ENCODE data around the gene CPNE5. TPM values are rescaled to one million over a fixed set of nuclear protein-coding genes. Genes with fewer than 3 reads are reported as not detected.

CPNE5 gene
- total RNA-seq, 1 donor from 2014 or later, result 0.24 TPM

- no peaks in the 10 kb centered on the region for H3K4me1 Mint-ChIP-seq (ENCODE audit: low read depth)
- H3K36me3 Mint-ChIP-seq (ENCODE audit: insufficient read depth), result peaks cover 12% of the 10 kb centered on the region
- H3K4me3 Mint-ChIP-seq (ENCODE audit: low read depth), result no peak overlapping the region
- no peak for DNase-seq (ENCODE audit: low spot score, unreplicated experiment)
- TF ChIP-seq, protein P1, sequence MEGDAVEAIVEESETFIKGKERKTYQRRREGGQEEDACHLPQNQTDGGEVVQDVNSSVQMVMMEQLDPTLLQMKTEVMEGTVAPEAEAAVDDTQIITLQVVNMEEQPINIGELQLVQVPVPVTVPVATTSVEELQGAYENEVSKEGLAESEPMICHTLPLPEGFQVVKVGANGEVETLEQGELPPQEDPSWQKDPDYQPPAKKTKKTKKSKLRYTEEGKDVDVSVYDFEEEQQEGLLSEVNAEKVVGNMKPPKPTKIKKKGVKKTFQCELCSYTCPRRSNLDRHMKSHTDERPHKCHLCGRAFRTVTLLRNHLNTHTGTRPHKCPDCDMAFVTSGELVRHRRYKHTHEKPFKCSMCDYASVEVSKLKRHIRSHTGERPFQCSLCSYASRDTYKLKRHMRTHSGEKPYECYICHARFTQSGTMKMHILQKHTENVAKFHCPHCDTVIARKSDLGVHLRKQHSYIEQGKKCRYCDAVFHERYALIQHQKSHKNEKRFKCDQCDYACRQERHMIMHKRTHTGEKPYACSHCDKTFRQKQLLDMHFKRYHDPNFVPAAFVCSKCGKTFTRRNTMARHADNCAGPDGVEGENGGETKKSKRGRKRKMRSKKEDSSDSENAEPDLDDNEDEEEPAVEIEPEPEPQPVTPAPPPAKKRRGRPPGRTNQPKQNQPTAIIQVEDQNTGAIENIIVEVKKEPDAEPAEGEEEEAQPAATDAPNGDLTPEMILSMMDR (IDR thresholded peaks at IDR 0.05; ENCODE audit: unreplicated experiment), result no peak
- H3K27ac Mint-ChIP-seq, result no peak overlapping the region
- H3K9me3 Mint-ChIP-seq (ENCODE audit: low read depth), result no peaks in the 10 kb centered on the region
- H3K27me3 Mint-ChIP-seq, result no peaks in the 10 kb centered on the region
Measured at GRCh38 chr6:36855750-36856149, 16.5 kb upstream of the CPNE5 start.

DNA sequence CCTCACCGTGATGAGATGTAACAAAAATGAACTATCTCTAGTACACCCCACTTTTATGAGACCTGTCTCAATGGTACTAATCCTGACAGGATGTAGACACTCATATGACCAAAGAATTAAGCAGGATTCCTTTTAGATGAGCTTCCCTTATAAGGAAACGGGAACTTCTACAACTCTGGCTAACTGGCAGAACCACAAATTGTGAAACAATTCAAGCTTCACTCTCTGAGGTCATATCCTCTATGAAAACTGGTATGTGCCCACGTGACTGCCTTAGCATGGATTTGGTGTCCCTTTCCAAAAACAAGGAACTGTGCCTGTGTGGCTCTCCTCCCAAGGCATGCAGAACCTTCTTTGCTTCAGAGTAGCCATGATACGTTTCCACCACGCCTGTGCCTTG, 14.1 kb upstream of the CPNE5 start:
- H3K4me1 Mint-ChIP-seq (ENCODE audit: low read depth), result peaks cover 12% of the 10 kb centered on the region
- TF ChIP-seq, protein P1 (IDR thresholded peaks at IDR 0.05; ENCODE audit: unreplicated experiment), result no peak
- H3K27ac Mint-ChIP-seq, result no peak overlapping the region
- DNase-seq (ENCODE audit: low spot score, unreplicated experiment), result no peak
- peaks cover 10% of the 10 kb centered on the region for H3K36me3 Mint-ChIP-seq (ENCODE audit: insufficient read depth)
- no peak overlapping the region for H3K4me3 Mint-ChIP-seq (ENCODE audit: low read depth)
- H3K9me3 Mint-ChIP-seq (ENCODE audit: low read depth), result no peaks in the 10 kb centered on the region
- H3K27me3 Mint-ChIP-seq, result peaks cover 11% of the 10 kb centered on the region

DNA sequence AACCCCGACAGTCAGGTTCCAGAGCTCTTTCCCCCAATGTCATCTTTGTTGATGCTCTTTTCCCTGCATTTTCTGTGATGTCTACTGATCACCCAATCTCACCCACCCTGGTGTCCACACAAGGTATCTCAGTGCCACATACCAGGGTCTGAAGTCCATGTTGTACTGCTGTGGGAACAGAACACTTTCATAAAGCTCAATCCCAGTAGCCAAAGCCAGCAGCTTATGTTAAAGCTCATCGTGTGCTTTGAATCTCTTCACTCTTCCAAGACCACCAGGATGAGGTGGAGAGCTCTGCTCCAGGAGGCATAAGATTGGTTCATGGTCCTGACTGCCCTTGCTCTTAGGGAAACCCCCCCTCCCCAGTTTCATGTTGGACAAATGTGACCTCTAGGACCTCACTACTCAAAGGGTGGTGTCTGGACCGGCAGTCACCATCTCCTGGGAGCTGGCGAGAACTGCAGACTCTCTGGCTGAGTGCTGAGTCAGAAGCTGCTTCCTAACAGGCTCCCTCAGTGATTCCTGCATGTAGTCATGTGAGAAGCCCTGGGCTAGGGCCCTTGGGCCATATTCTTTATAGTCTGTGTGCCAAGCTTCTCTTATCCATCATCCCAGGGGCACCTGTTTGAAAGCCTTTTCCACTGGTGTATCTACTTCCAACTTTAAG, 13.4 kb upstream of the CPNE5 start:
- Mint-ChIP-seq H3K9me3 (ENCODE audit: low read depth) (no peaks in the 10 kb centered on the region), H3K4me1 (ENCODE audit: low read depth) (peaks cover 12% of the 10 kb centered on the region), H3K27ac (no peak overlapping the region), H3K27me3 (peaks cover 18% of the 10 kb centered on the region), H3K4me3 (ENCODE audit: low read depth) (no peak overlapping the region), H3K36me3 (ENCODE audit: insufficient read depth) (peaks cover 10% of the 10 kb centered on the region)
- no peak for DNase-seq (ENCODE audit: low spot score, unreplicated experiment)
- TF ChIP-seq, protein P1 (IDR thresholded peaks at IDR 0.05; ENCODE audit: unreplicated experiment), result no peak

- H3K4me1 Mint-ChIP-seq (ENCODE audit: low read depth), result peaks cover 12% of the 10 kb centered on the region
- H3K27me3 Mint-ChIP-seq, result peaks cover 19% of the 10 kb centered on the region
- no peak overlapping the region for H3K4me3 Mint-ChIP-seq (ENCODE audit: low read depth)
- H3K27ac Mint-ChIP-seq, result peak overlapping the region; percentile 50
- TF ChIP-seq, protein P1 (IDR thresholded peaks at IDR 0.05; ENCODE audit: unreplicated experiment), result no peak
- H3K36me3 Mint-ChIP-seq (ENCODE audit: insufficient read depth), result peaks cover 8% of the 10 kb centered on the region
- no peak for DNase-seq (ENCODE audit: low spot score, unreplicated experiment)
- no peaks in the 10 kb centered on the region for H3K9me3 Mint-ChIP-seq (ENCODE audit: low read depth)
Measured at GRCh38 chr6:36851626-36852025, 12.4 kb upstream of the CPNE5 start.

- TF ChIP-seq, protein P1 (IDR thresholded peaks at IDR 0.05; ENCODE audit: unreplicated experiment), result peak; percentile 86
- Mint-ChIP-seq H3K9me3 (ENCODE audit: low read depth) (no peaks in the 10 kb centered on the region), H3K27me3 (peaks cover 20% of the 10 kb centered on the region), H3K36me3 (ENCODE audit: insufficient read depth) (peaks cover 6% of the 10 kb centered on the region), H3K4me1 (ENCODE audit: low read depth) (peaks cover 12% of the 10 kb centered on the region), H3K4me3 (ENCODE audit: low read depth) (no peak overlapping the region), H3K27ac (no peak overlapping the region)
- DNase-seq (ENCODE audit: low spot score, unreplicated experiment), result peak; percentile 24
Measured at GRCh38 chr6:36851149-36851614, 11.9 kb upstream of the CPNE5 start.
